Measurements from ENCODE around the gene HOXB5.

- TF ChIP-seq, protein P1, sequence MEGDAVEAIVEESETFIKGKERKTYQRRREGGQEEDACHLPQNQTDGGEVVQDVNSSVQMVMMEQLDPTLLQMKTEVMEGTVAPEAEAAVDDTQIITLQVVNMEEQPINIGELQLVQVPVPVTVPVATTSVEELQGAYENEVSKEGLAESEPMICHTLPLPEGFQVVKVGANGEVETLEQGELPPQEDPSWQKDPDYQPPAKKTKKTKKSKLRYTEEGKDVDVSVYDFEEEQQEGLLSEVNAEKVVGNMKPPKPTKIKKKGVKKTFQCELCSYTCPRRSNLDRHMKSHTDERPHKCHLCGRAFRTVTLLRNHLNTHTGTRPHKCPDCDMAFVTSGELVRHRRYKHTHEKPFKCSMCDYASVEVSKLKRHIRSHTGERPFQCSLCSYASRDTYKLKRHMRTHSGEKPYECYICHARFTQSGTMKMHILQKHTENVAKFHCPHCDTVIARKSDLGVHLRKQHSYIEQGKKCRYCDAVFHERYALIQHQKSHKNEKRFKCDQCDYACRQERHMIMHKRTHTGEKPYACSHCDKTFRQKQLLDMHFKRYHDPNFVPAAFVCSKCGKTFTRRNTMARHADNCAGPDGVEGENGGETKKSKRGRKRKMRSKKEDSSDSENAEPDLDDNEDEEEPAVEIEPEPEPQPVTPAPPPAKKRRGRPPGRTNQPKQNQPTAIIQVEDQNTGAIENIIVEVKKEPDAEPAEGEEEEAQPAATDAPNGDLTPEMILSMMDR (conservative IDR thresholded peaks at IDR 0.05 in 1 of 2, IDR thresholded peaks at IDR 0.05 in 1 of 2; ENCODE audit: extremely low read depth in 1 of 2, insufficient read depth in 1 of 2, low read depth in 1 of 2, low read length in 2 of 2), result no peak
- TF ChIP-seq EZH2 (IDR thresholded peaks at IDR 0.05; ENCODE audit: borderline replicate concordance, low read length), result no peak
Observed at GRCh38 chr17:48632579-48633265, 39.1 kb upstream of the HOXB5 start.
